Caco-2 (cell line): ENCODE data around the gene TMEM233. TPM values are rescaled to one million over a fixed set of nuclear protein-coding genes. Genes with fewer than 3 reads are reported as not detected.

ENCODE experiments used
- BruUV-seq: library from RNA; stranded (reverse); fragments of 400-500 nt; replicated peaks from 2 replicates; lab custom pipeline; 2021; lab: Mats Ljungman, UMichigan
- CTCF ChIA-PET: fragments of 300-600 bp; sonication (Branson Sonifier 250); formaldehyde crosslinking; loops from one replicate; lab custom pipeline; 2022; ENCODE audit warnings: antibody characterized with exemption; lab: Charles Lee
- POLR2A ChIA-PET: fragments of 300-600 bp; sonication (Branson Sonifier 250); formaldehyde crosslinking; loops from one replicate; lab custom pipeline; 2022; ENCODE audit warnings: antibody characterized with exemption; lab: Charles Lee
- DNase-seq, 2 experiments: peaks; one replicate each; pipeline versions ENCODE4 v3.0.0 to v3.0.0-alpha.2; 2020 to 2022
- H3K27me3 ChIP-seq: replicated peaks from 2 replicates; pipeline ENCODE4 v1.6.0; 2011; ENCODE audit warnings: low read length; ENCODE audit not compliant: control insufficient read depth, insufficient read depth
- H3K36me3 ChIP-seq: 2 replicates; pipeline ENCODE4 v1.5.1; 2011; ENCODE audit warnings: low read length; ENCODE audit not compliant: control insufficient read depth, insufficient read depth
- H3K4me1 ChIP-seq: fragments of 250-450 bp; sonication (Bioruptor Pico); 2 replicates; pipeline ENCODE4 v1.5.1; 2020; ENCODE audit warnings: mild to moderate bottlenecking
- H3K4me3 ChIP-seq: 2 replicates; pipeline ENCODE4 v1.5.1; 2011; ENCODE audit warnings: low read depth, mild to moderate bottlenecking, control low read depth, low read length
- H3K9me3 ChIP-seq: fragments of 250-450 bp; sonication (Bioruptor Pico); 2 replicates; pipeline ENCODE4 v1.5.1; 2020; ENCODE audit warnings: mild to moderate bottlenecking, moderate library complexity
- H3K27ac Mint-ChIP-seq: one replicate; pipeline ENCODE4 v1.8.0; 2022; ENCODE audit warnings: mixed read lengths; ENCODE audit not compliant: unreplicated experiment
- H3K27me3 Mint-ChIP-seq: one replicate; pipeline ENCODE4 v1.8.0; 2022; ENCODE audit warnings: mixed read lengths; ENCODE audit not compliant: insufficient read depth, unreplicated experiment
- H3K36me3 Mint-ChIP-seq: one replicate; pipeline ENCODE4 v1.8.0; 2022; ENCODE audit warnings: mild to moderate bottlenecking, mixed read lengths; ENCODE audit not compliant: insufficient read depth, unreplicated experiment
- H3K4me1 Mint-ChIP-seq: one replicate; pipeline ENCODE4 v1.8.0; 2022; ENCODE audit warnings: low read depth, mixed read lengths; ENCODE audit not compliant: unreplicated experiment
- H3K4me3 Mint-ChIP-seq: one replicate; pipeline ENCODE4 v1.8.0; 2022; ENCODE audit warnings: mild to moderate bottlenecking, moderate library complexity, mixed read lengths; ENCODE audit not compliant: unreplicated experiment
- H3K9me3 Mint-ChIP-seq: one replicate; pipeline ENCODE4 v1.8.0; 2022; ENCODE audit warnings: mixed read lengths; ENCODE audit not compliant: unreplicated experiment
- CTCF ChIP-seq, 2 experiments: fragments of 200-600 bp in 1 of 2; IDR thresholded peaks; 1 replicate in 1 of 2; 2 replicates in 1 of 2; pipeline versions ENCODE4 v1.5.1 to v1.8.0; 2011 to 2022; ENCODE audit warnings: antibody characterized with exemption in 1 of 2, control low read depth in 1 of 2, inconsistent platforms in 1 of 2, low read depth in 1 of 2, low read length in 1 of 2, mild to moderate bottlenecking in 1 of 2, moderate library complexity in 1 of 2; ENCODE audit not compliant: insufficient read depth in 1 of 2, severe bottlenecking in 1 of 2, unreplicated experiment in 1 of 2
- intact Hi-C: fragments of 100-400 bp; cut with micrococcal nuclease; formaldehyde crosslinking; loops from one replicate; pipeline ENCODE4 v1.10.0; 2022; ENCODE audit not compliant: unreplicated experiment
- total RNA-seq: library from RNA; stranded (reverse); gene quantifications from 2 replicates; pipeline ENCODE4 v1.2.3, GENCODE V29; 2022

TMEM233 gene
- total RNA-seq, 1 experiment from 2014 or later: not detected

DNA sequence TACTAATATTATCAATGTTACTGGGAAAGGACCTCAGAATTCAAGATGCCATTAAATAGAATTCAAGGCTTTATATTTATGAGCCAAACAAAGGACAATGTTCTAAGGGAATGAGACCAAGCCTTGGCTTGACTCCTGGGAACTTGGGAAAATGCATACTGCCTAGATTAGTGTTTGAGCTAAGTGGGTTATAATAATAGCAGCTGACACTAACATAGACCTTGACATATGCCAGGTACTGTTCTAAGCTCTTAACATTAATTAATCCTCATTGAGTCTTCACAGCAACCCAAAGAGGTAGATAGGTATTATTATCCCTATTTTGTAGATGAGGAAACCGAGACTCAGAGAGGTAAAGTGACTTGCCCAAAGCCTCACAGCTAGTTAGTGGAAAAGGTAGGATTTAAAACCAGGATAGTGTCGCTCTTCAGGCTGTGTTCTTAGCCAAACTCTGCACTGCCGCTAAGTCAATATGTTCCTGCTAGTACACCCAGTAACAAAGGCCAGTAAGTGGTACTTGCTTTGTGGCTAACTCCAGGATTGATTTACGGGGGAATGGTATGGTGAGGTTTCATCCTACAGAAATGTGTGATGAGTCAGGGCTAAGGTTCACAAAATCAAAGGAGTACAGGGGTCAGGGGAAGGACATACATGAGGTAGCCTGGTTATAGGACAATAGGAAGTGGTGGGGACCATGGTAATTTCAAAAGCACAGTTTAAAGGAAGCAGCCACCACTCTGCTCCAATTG is 38.5 kb downstream of the TMEM233 start:
- no peaks in the 10 kb centered on the region for H3K4me1 ChIP-seq
- no peak for DNase-seq
- BruUV-seq: no TSS peak
- no peaks in the 10 kb centered on the region for H3K4me1 Mint-ChIP-seq
- H3K27me3 ChIP-seq: no peaks in the 10 kb centered on the region
- no peak for TF ChIP-seq CTCF (IDR thresholded peaks at IDR 0.05; ENCODE audit: insufficient read depth in 1 of 2, low read depth in 1 of 2, low read length in 1 of 2, severe bottlenecking in 1 of 2, unreplicated experiment in 1 of 2)
- H3K4me3 ChIP-seq: no peak overlapping the region
- no peak overlapping the region for H3K4me3 Mint-ChIP-seq
- no peaks in the 10 kb centered on the region for H3K36me3 Mint-ChIP-seq
- intact Hi-C loops: no loop called here
- H3K27me3 Mint-ChIP-seq: peaks cover 9% of the 10 kb centered on the region
- CTCF ChIA-PET: no interaction called here
- POLR2A ChIA-PET: no interaction called here
- H3K36me3 ChIP-seq: no peaks in the 10 kb centered on the region
- no peaks in the 10 kb centered on the region for H3K9me3 Mint-ChIP-seq
- H3K27ac Mint-ChIP-seq: no peak overlapping the region
- H3K9me3 ChIP-seq: no peaks in the 10 kb centered on the region

GRCh38 chr12:119634743-119635142 is 41.2 kb downstream of the TMEM233 start:
- no peaks in the 10 kb centered on the region for H3K36me3 ChIP-seq
- H3K4me3 Mint-ChIP-seq: no peak overlapping the region
- no TSS peak for BruUV-seq
- intact Hi-C loops: no loop called here
- peaks cover 10% of the 10 kb centered on the region for H3K27me3 Mint-ChIP-seq
- H3K4me1 Mint-ChIP-seq: no peaks in the 10 kb centered on the region
- no peaks in the 10 kb centered on the region for H3K9me3 ChIP-seq
- H3K27ac Mint-ChIP-seq: no peak overlapping the region
- no peaks in the 10 kb centered on the region for H3K9me3 Mint-ChIP-seq
- ChIA-PET CTCF (interaction anchor here (0.7 kb wide), 1 partner anchor 21 kb away, joined by 3 read pairs; no protein-coding TSS in a partner anchor), POLR2A (no interaction called here)
- no peaks in the 10 kb centered on the region for H3K36me3 Mint-ChIP-seq
- DNase-seq: no peak
- no peaks in the 10 kb centered on the region for H3K4me1 ChIP-seq
- no peak for TF ChIP-seq CTCF (IDR thresholded peaks at IDR 0.05; ENCODE audit: insufficient read depth in 1 of 2, low read depth in 1 of 2, low read length in 1 of 2, severe bottlenecking in 1 of 2, unreplicated experiment in 1 of 2)
- no peaks in the 10 kb centered on the region for H3K27me3 ChIP-seq
- H3K4me3 ChIP-seq: no peak overlapping the region

DNA sequence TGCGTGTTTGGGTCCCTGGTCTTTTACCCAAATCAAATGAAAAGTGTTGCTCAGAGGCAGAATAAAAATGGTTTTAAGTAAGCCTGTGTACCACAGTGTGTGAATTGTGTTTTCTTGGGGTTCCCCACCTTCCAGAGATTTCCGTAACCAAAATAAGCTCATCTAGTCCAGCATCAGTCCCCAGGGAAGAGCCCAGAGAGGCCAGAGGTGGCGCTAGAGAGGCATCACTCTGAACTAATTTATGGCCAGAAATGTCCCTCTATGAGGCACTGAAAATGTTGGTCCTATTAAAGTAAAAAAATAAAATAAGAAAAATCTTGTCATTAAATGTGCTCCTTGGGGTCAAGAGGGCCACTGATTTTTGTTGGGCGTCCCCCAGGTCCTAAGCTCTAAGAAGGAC is 49.4 kb downstream of the TMEM233 start:
- peaks cover 4% of the 10 kb centered on the region for H3K27me3 Mint-ChIP-seq
- TF ChIP-seq CTCF (IDR thresholded peaks at IDR 0.05; ENCODE audit: insufficient read depth in 1 of 2, low read depth in 1 of 2, low read length in 1 of 2, severe bottlenecking in 1 of 2, unreplicated experiment in 1 of 2): peak; percentile 14 to 21
- H3K36me3 ChIP-seq: no peaks in the 10 kb centered on the region
- peaks cover 9% of the 10 kb centered on the region for H3K9me3 Mint-ChIP-seq
- H3K27me3 ChIP-seq: no peaks in the 10 kb centered on the region
- no TSS peak for BruUV-seq
- no peak overlapping the region for H3K4me3 ChIP-seq
- intact Hi-C loops: no loop called here
- H3K9me3 ChIP-seq: no peaks in the 10 kb centered on the region
- H3K4me1 Mint-ChIP-seq: no peaks in the 10 kb centered on the region
- no peaks in the 10 kb centered on the region for H3K36me3 Mint-ChIP-seq
- no peak for DNase-seq
- POLR2A ChIA-PET: no interaction called here
- H3K4me1 ChIP-seq: no peaks in the 10 kb centered on the region
- CTCF ChIA-PET: no interaction called here
- no peak overlapping the region for H3K4me3 Mint-ChIP-seq
- no peak overlapping the region for H3K27ac Mint-ChIP-seq
